ENCODE data around the gene MINDY4.
"Not testable (repeated sequence)": the region's sequence is repeated elsewhere in the genome, so short reads cannot be mapped to it uniquely, and the experiment has no call there.

GRCh38 chr7:30834017-30834674, 62.9 kb downstream of the MINDY4 start:
- not testable (repeated sequence) for TF ChIP-seq CTCF (conservative IDR thresholded peaks at IDR 0.05; ENCODE audit: low read depth, low read length); RFX5 (IDR thresholded peaks at IDR 0.05; ENCODE audit: low read depth, low read length); POLR2A (IDR thresholded peaks at IDR 0.05; ENCODE audit: low read depth, low read length)

Measured in IMR-90 (cell line).